Measurements from ENCODE around the gene BICDL1.

Gene BICDL1

DNA sequence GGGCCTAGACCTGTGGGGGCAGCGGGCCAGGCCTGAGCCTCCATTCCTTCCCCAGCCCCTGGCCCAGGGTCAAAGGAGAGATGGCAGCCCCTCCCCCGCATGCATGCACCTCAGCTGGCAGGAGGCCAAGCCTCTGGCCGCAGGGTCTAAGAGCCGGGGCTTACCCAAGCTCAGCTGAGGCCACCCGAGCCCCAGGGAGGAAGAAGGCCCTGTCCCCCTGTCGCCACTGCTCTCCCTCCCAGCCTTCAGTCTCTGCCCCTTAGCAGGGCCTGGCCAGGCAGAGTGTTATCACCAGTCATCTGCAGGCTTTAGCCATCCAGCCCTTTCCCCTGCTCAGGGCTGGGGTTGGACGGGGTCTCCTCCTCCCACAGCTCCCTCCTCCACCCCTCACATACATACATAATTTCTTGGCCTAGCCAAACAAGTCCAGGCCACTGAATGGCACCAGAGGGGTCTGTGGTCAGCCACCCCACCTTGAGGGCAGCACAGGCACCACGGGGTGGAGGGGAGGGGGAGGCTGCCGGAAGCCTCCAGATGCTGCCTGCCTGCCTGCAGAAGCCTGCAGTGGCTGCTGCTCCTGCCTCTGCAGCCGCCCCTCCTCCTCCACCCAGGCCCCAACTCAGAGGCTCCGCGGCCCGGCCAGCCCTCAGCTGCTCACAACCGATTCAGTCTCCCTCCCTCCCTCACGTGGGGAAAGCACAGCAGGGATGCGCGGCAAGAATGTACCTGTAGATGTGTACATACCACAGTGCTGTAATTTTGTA, 104.7 kb downstream of the BICDL1 start:
- WGBS (ENCODE audit: extremely low coverage, insufficient coverage, insufficient read length), result no CpG with 5 or more reads among the region's 17 CpGs

GRCh38 chr12:120094485-120094884, 105.4 kb downstream of the BICDL1 start:
- Histone ChIP-seq H3K27me3 (ENCODE audit: insufficient read depth, low read length) (no peaks in the 10 kb centered on the region), H3K4me1 (ENCODE audit: control insufficient read depth in 1 of 2, insufficient read depth in 2 of 2, low read length in 2 of 2) (peaks cover 0 to 3% of the 10 kb centered on the region in 2 experiments), H2BK5ac (ENCODE audit: low read depth, low read length, poor library complexity) (no peak overlapping the region), H3K4me3 (ENCODE audit: low read depth, low read length) (no peak overlapping the region), H4K8ac (ENCODE audit: low read depth, low read length) (no peak overlapping the region), H3K23ac (ENCODE audit: low read length) (no peak overlapping the region), H2AK5ac (ENCODE audit: low read length) (no peak overlapping the region), H3K27ac (ENCODE audit: low read depth, low read length) (no peak overlapping the region), H3K4me2 (ENCODE audit: low read length) (no peak overlapping the region), H3K9me3 (ENCODE audit: insufficient read depth, low read depth, low read length) (peaks cover 1% of the 10 kb centered on the region), H3K14ac (ENCODE audit: low read length) (no peak overlapping the region), H2BK12ac (ENCODE audit: low read length) (no peak overlapping the region), H3K4ac (ENCODE audit: low read depth, low read length) (no peak overlapping the region), H3K18ac (ENCODE audit: low read length) (no peak overlapping the region), H3K36me3 (ENCODE audit: control insufficient read depth in 1 of 2, insufficient read depth in 2 of 2, low read length in 2 of 2) (peaks cover 54 to 55% of the 10 kb centered on the region in 2 experiments), H3K79me1 (ENCODE audit: low read length) (no peaks in the 10 kb centered on the region), H4K91ac (ENCODE audit: low read depth, low read length) (no peak overlapping the region), H2AFZ (ENCODE audit: insufficient read depth, low read length, poor library complexity) (no peak overlapping the region), H3K9ac (ENCODE audit: low read length) (no peak overlapping the region), H3K79me2 (ENCODE audit: control insufficient read depth, insufficient read depth, low read length, poor library complexity) (no peaks in the 10 kb centered on the region), H4K12ac (ENCODE audit: low read depth, low read length) (no peak overlapping the region), H2BK120ac (ENCODE audit: insufficient read depth, low read length, poor library complexity) (no peak overlapping the region)
- WGBS (ENCODE audit: extremely low coverage, insufficient coverage, insufficient read length), result no CpG with 5 or more reads among the region's 9 CpGs
- no peak for DNase-seq

More for the DNA sequence above, 104.7 kb downstream of the BICDL1 start:
- H4K8ac ChIP-seq (ENCODE audit: low read depth, low read length), result no peak overlapping the region
- no peak overlapping the region for H3K4me3 ChIP-seq (ENCODE audit: low read depth, low read length)
- peak overlapping the region; percentile 35 for H3K27ac ChIP-seq (ENCODE audit: low read depth, low read length)
- peaks cover 47 to 49% of the 10 kb centered on the region in 2 experiments for H3K36me3 ChIP-seq (ENCODE audit: control insufficient read depth in 1 of 2, insufficient read depth in 2 of 2, low read length in 2 of 2)
- H3K79me1 ChIP-seq (ENCODE audit: low read length), result no peaks in the 10 kb centered on the region
- H3K18ac ChIP-seq (ENCODE audit: low read length), result no peak overlapping the region
- H2AFZ ChIP-seq (ENCODE audit: insufficient read depth, low read length, poor library complexity), result no peak overlapping the region
- H2BK120ac ChIP-seq (ENCODE audit: insufficient read depth, low read length, poor library complexity), result no peak overlapping the region
- DNase-seq, result no peak
- no peak overlapping the region for H3K4me2 ChIP-seq (ENCODE audit: low read length)
- H3K23ac ChIP-seq (ENCODE audit: low read length), result no peak overlapping the region
- H3K79me2 ChIP-seq (ENCODE audit: control insufficient read depth, insufficient read depth, low read length, poor library complexity), result no peaks in the 10 kb centered on the region
- no peak overlapping the region for H3K9ac ChIP-seq (ENCODE audit: low read length)
- no peaks in the 10 kb centered on the region for H3K27me3 ChIP-seq (ENCODE audit: insufficient read depth, low read length)
- H2AK5ac ChIP-seq (ENCODE audit: low read length), result no peak overlapping the region
- H2BK12ac ChIP-seq (ENCODE audit: low read length), result no peak overlapping the region
- H3K9me3 ChIP-seq (ENCODE audit: insufficient read depth, low read depth, low read length), result peaks cover 1% of the 10 kb centered on the region
- no peak overlapping the region for H2BK5ac ChIP-seq (ENCODE audit: low read depth, low read length, poor library complexity)
- peaks cover 0 to 3% of the 10 kb centered on the region in 2 experiments for H3K4me1 ChIP-seq (ENCODE audit: control insufficient read depth in 1 of 2, insufficient read depth in 2 of 2, low read length in 2 of 2)
- H3K4ac ChIP-seq (ENCODE audit: low read depth, low read length), result no peak overlapping the region
- no peak overlapping the region for H3K14ac ChIP-seq (ENCODE audit: low read length)
- no peak overlapping the region for H4K12ac ChIP-seq (ENCODE audit: low read depth, low read length)
- no peak overlapping the region for H4K91ac ChIP-seq (ENCODE audit: low read depth, low read length)

DNA sequence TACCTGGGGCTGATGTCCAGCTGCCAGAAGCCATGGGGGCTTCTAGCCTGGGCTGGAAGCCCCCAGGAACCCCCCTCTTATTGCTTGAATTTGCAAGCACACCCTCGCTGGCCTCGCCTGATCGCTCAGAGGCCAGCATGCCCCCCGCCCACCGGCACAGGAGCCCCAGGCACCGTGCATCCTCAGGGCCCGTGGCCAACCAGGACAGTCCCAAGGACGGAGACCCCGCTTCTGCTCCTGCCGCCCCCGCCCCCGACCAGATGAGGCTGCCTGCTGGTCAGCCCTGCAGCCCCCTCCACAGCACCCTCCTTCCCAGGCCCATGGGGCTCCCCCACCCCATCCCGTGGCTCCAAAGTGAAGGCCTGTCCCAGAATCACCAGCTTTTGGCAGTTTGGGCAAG, 106.3 kb downstream of the BICDL1 start:
- Histone ChIP-seq H3K4ac (ENCODE audit: low read depth, low read length) (no peak overlapping the region), H2BK12ac (ENCODE audit: low read length) (no peak overlapping the region), H3K27ac (ENCODE audit: low read depth, low read length) (no peak overlapping the region), H4K12ac (ENCODE audit: low read depth, low read length) (no peak overlapping the region), H3K27me3 (ENCODE audit: insufficient read depth, low read length) (no peaks in the 10 kb centered on the region), H3K18ac (ENCODE audit: low read length) (no peak overlapping the region), H2AK5ac (ENCODE audit: low read length) (no peak overlapping the region), H3K79me2 (ENCODE audit: control insufficient read depth, insufficient read depth, low read length, poor library complexity) (no peaks in the 10 kb centered on the region), H3K23ac (ENCODE audit: low read length) (no peak overlapping the region), H3K79me1 (ENCODE audit: low read length) (no peaks in the 10 kb centered on the region), H3K36me3 (ENCODE audit: control insufficient read depth in 1 of 2, insufficient read depth in 2 of 2, low read length in 2 of 2) (peaks cover 62 to 63% of the 10 kb centered on the region in 2 experiments), H3K9ac (ENCODE audit: low read length) (no peak overlapping the region), H3K4me3 (ENCODE audit: low read depth, low read length) (no peak overlapping the region), H4K8ac (ENCODE audit: low read depth, low read length) (no peak overlapping the region), H3K4me2 (ENCODE audit: low read length) (no peak overlapping the region), H2BK5ac (ENCODE audit: low read depth, low read length, poor library complexity) (no peak overlapping the region), H2BK120ac (ENCODE audit: insufficient read depth, low read length, poor library complexity) (no peak overlapping the region), H4K91ac (ENCODE audit: low read depth, low read length) (no peak overlapping the region), H3K14ac (ENCODE audit: low read length) (no peak overlapping the region), H3K4me1 (ENCODE audit: control insufficient read depth in 1 of 2, insufficient read depth in 2 of 2, low read length in 2 of 2) (peaks cover 0 to 3% of the 10 kb centered on the region in 2 experiments), H3K9me3 (ENCODE audit: insufficient read depth, low read depth, low read length) (peaks cover 1% of the 10 kb centered on the region), H2AFZ (ENCODE audit: insufficient read depth, low read length, poor library complexity) (no peak overlapping the region)
- no peak for DNase-seq
- no CpG with 5 or more reads among the region's 13 CpGs for whole genome bisulfite sequencing (ENCODE audit: extremely low coverage, insufficient coverage, insufficient read length)

GRCh38 chr12:120095736-120096135, 106.7 kb downstream of the BICDL1 start:
- Histone ChIP-seq H3K23ac (ENCODE audit: low read length) (no peak overlapping the region), H2BK120ac (ENCODE audit: insufficient read depth, low read length, poor library complexity) (no peak overlapping the region), H2AFZ (ENCODE audit: insufficient read depth, low read length, poor library complexity) (no peak overlapping the region), H4K91ac (ENCODE audit: low read depth, low read length) (no peak overlapping the region), H3K79me1 (ENCODE audit: low read length) (no peaks in the 10 kb centered on the region), H3K9me3 (ENCODE audit: insufficient read depth, low read depth, low read length) (peaks cover 1% of the 10 kb centered on the region), H3K79me2 (ENCODE audit: control insufficient read depth, insufficient read depth, low read length, poor library complexity) (no peaks in the 10 kb centered on the region), H2BK5ac (ENCODE audit: low read depth, low read length, poor library complexity) (no peak overlapping the region), H2AK5ac (ENCODE audit: low read length) (no peak overlapping the region), H3K27ac (ENCODE audit: low read depth, low read length) (no peak overlapping the region), H2BK12ac (ENCODE audit: low read length) (no peak overlapping the region), H3K18ac (ENCODE audit: low read length) (no peak overlapping the region), H4K12ac (ENCODE audit: low read depth, low read length) (no peak overlapping the region), H3K4me1 (ENCODE audit: control insufficient read depth in 1 of 2, insufficient read depth in 2 of 2, low read length in 2 of 2) (peaks cover 0 to 3% of the 10 kb centered on the region in 2 experiments), H3K4ac (ENCODE audit: low read depth, low read length) (no peak overlapping the region), H3K9ac (ENCODE audit: low read length) (no peak overlapping the region), H3K27me3 (ENCODE audit: insufficient read depth, low read length) (no peaks in the 10 kb centered on the region), H3K36me3 (ENCODE audit: control insufficient read depth in 1 of 2, insufficient read depth in 2 of 2, low read length in 2 of 2) (peaks cover 65 to 67% of the 10 kb centered on the region in 2 experiments), H3K14ac (ENCODE audit: low read length) (no peak overlapping the region), H3K4me3 (ENCODE audit: low read depth, low read length) (no peak overlapping the region), H3K4me2 (ENCODE audit: low read length) (no peak overlapping the region), H4K8ac (ENCODE audit: low read depth, low read length) (no peak overlapping the region)
- DNase-seq, result no peak
- no CpG with 5 or more reads among the region's 8 CpGs for WGBS (ENCODE audit: extremely low coverage, insufficient coverage, insufficient read length)

All from trophoblast cell (in vitro differentiated cells and primary cell).